Upper lobe of left lung (tissue), 6 donors: ENCODE results near the gene KDF1. TPM values are rescaled to one million over a fixed set of nuclear protein-coding genes. Genes with fewer than 3 reads are reported as not detected.

Experiments used
- ATAC-seq, 2 donors: fragments of 200-7000 bp; cut with Tn5 transposase; one replicate each; pipeline ENCODE4 v1.9.1; 2022; ENCODE audit warnings: mild to moderate bottlenecking in 2 of 2, moderate library complexity in 2 of 2; ENCODE audit not compliant: low FRiP score in 2 of 2
- DNase-seq, 2 donors: peaks; one replicate each; pipeline ENCODE4 v3.0.0-alpha.2; 2019 to 2020
- H3K27ac ChIP-seq, 4 donors: fragments of 200-600 bp; sonication (generic); one replicate each; pipeline ENCODE4 v1.5.1; 2016 to 2019
- H3K27me3 ChIP-seq, 4 donors: fragments of 200-600 bp; sonication (generic); one replicate each; pipeline ENCODE4 v1.5.1; 2017 to 2019
- H3K36me3 ChIP-seq, 4 donors: fragments of 200-600 bp; sonication (generic); one replicate each; pipeline ENCODE4 v1.5.1; 2016 to 2019
- H3K4me1 ChIP-seq, 4 donors: fragments of 200-600 bp; sonication (generic); one replicate each; pipeline ENCODE4 v1.5.1; 2018 to 2019
- H3K4me3 ChIP-seq, 4 donors: fragments of 200-600 bp; sonication (generic); one replicate each; pipeline ENCODE4 v1.5.1; 2017 to 2019; ENCODE audit warnings: mild to moderate bottlenecking in 2 of 4, moderate library complexity in 1 of 4
- H3K9me3 ChIP-seq, 4 donors: fragments of 200-600 bp; sonication (generic); one replicate each; pipeline ENCODE4 v1.5.1; 2018 to 2019
- CTCF ChIP-seq, 6 experiments: fragments of 450-650 bp in 4 of 6; fragments of 200-600 bp in 2 of 6; sonication (generic) in 2 of 6; IDR thresholded peaks; one replicate each; pipeline ENCODE4 v1.5.1; 2016 to 2019; ENCODE audit warnings: antibody characterized with exemption in 6 of 6
- EP300 ChIP-seq, 4 donors: sonication (generic); formaldehyde crosslinking; IDR thresholded peaks; one replicate each; pipeline ENCODE4 v1.5.1; 2017; ENCODE audit warnings: antibody characterized with exemption in 4 of 4, control low read depth in 2 of 4
- POLR2A ChIP-seq, 4 donors: fragments of 450-650 bp; IDR thresholded peaks; one replicate each; pipeline ENCODE4 v1.5.1; 2016 to 2017; ENCODE audit warnings: antibody characterized with exemption in 4 of 4, mild to moderate bottlenecking in 2 of 4
- POLR2AphosphoS5 ChIP-seq, 2 donors: sonication (generic); formaldehyde crosslinking; IDR thresholded peaks; one replicate each; pipeline ENCODE4 v1.5.1; 2017; ENCODE audit warnings: antibody characterized with exemption in 2 of 2
- WGBS, 2 donors: methylation state at CpG; one replicate each; pipeline ENCODE4 v1.1.5; 2017 to 2018; 5-methylcytosine and 5-hydroxymethylcytosine counted together
- total RNA-seq, 6 donors: library from RNA; depleted of rRNA in 4 of 6; stranded (reverse); fragments of >200 nt in 4 of 6; gene quantifications; one replicate each; pipeline versions ENCODE4 v1.1.0 to v1.2.1, GENCODE V29; 2016 to 2021
- donor health status: DM: no; HTN: no; CAD: no; lungs with moderate emphysema.
- donor health status: DM: no; HTN: yes; CAD: no; lungs with severe emphysema.

Gene KDF1
- total RNA-seq, 6 donors from 2014 or later, result 7.7 to 23.3 (median 11.8) TPM

DNA sequence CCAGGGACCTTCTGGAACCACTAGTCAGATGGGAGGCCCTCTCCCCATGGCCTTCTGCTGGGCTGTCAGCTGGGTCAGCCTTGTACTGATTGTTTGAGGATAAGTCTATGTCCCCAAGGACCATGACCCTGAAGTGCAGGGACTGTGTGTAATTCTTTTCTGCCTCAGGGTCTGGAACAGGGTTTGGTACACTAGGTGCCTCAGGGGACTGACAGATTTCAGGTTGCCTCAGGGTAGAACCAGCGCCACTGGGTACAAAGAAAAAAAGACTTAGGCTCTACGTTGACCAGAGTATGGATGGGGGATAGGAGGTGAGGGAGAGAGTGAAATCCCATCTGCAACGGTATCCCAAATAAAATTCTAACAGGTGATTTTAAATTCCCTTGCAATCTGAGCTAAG lies 3.0 kb downstream of the KDF1 start:
- DNase-seq (no peak), ATAC-seq (no peak)
- H3K27me3 ChIP-seq, result peaks cover 0 to 15% (median 10%) of the 10 kb centered on the region in 4 donors
- H3K9me3 ChIP-seq, result no peaks in the 10 kb centered on the region
- H3K36me3 ChIP-seq, result no peaks in the 10 kb centered on the region
- no peak for TF ChIP-seq POLR2AphosphoS5 (IDR thresholded peaks at IDR 0.05)
- no peak for TF ChIP-seq EP300 (IDR thresholded peaks at IDR 0.05)
- TF ChIP-seq CTCF (IDR thresholded peaks at IDR 0.05), result no peak
- TF ChIP-seq POLR2A (IDR thresholded peaks at IDR 0.05), result no peak
- no peak overlapping the region for H3K4me3 ChIP-seq
- no peak overlapping the region for H3K27ac ChIP-seq
- 90 to 91% methylated on average over 3 of the region's 3 CpGs for WGBS, 2 donors
- H3K4me1 ChIP-seq, result peaks cover 11 to 25% (median 16%) of the 10 kb centered on the region in 4 donors

DNA sequence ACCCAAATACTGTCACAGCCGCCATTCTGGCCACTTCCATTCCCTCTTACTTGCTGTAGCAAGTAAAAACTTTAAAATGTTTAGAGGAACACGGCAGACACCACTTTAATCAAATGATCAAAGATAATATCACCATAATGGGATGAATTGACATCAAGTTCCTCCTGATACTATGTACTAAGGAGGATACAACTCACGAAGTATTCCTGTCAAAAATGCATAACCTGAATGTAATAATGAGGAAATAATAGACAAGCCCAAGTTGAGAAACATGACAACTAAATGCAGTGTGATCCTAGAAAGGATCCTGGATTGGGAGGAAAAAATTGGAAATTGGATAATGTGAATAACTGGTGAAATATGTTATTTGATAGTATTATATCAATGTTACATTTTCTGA lies 3.9 kb downstream of the KDF1 start:
- Histone ChIP-seq H3K27ac (no peak overlapping the region), H3K27me3 (peaks cover 0 to 15% (median 10%) of the 10 kb centered on the region in 4 donors), H3K9me3 (no peaks in the 10 kb centered on the region), H3K36me3 (no peaks in the 10 kb centered on the region), H3K4me3 (no peak overlapping the region), H3K4me1 (peaks cover 11 to 23% (median 14%) of the 10 kb centered on the region in 4 donors)
- no peak for ATAC-seq
- DNase-seq, result no peak
- WGBS, 2 donors, result 84 to 88% methylated on average over 3 of the region's 3 CpGs
- TF ChIP-seq POLR2A (IDR thresholded peaks at IDR 0.05) (no peak), POLR2AphosphoS5 (IDR thresholded peaks at IDR 0.05) (no peak), CTCF (IDR thresholded peaks at IDR 0.05) (no peak), EP300 (IDR thresholded peaks at IDR 0.05) (no peak)

DNA sequence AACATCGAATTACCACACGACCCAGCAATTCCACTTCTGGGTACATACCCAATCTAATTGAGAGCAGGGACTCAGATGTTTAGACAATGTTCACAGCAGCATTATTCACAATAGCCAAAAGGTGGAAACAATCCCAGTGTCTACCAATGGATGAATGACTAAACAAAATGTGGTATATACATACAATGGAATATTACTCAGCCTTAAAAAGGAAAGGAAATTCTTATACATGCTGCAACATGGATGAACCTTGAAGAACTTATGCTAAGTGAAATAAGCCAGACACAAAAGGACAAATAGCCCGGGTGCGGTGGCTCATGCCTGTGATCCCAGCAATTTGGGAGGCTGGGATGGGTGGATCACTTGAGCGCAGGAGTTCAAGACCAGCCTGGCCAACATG lies 6.9 kb downstream of the KDF1 start:
- no peak for TF ChIP-seq EP300 (IDR thresholded peaks at IDR 0.05)
- Histone ChIP-seq H3K4me1 (no peaks in the 10 kb centered on the region), H3K27me3 (no peaks in the 10 kb centered on the region), H3K9me3 (no peaks in the 10 kb centered on the region), H3K27ac (no peak overlapping the region), H3K36me3 (peaks cover 0 to 5% (median 2%) of the 10 kb centered on the region in 4 donors), H3K4me3 (no peak overlapping the region)
- no peak for ATAC-seq
- 95 to 99% methylated on average over 5 of the region's 5 CpGs for WGBS, 2 donors
- DNase-seq, result no peak

GRCh38 chr1:26951821-26952497 lies 8.3 kb downstream of the KDF1 start:
- peak in 1 of 2 donors; percentile 25 for ATAC-seq
- Histone ChIP-seq H3K9me3 (no peaks in the 10 kb centered on the region), H3K27me3 (no peaks in the 10 kb centered on the region), H3K27ac (no peak overlapping the region), H3K36me3 (peaks cover 0 to 11% (median 4%) of the 10 kb centered on the region in 4 donors), H3K4me1 (no peaks in the 10 kb centered on the region), H3K4me3 (no peak overlapping the region)
- no peak for TF ChIP-seq POLR2A (IDR thresholded peaks at IDR 0.05)
- no peak for TF ChIP-seq EP300 (IDR thresholded peaks at IDR 0.05)
- TF ChIP-seq CTCF (IDR thresholded peaks at IDR 0.05), result no peak
- TF ChIP-seq POLR2AphosphoS5 (IDR thresholded peaks at IDR 0.05), result no peak
- 85 to 95% methylated on average over 18 to 23 of the region's 24 CpGs for WGBS, 2 donors
- peak in 1 of 2 donors; percentile 60 for DNase-seq

- ATAC-seq (peak in 1 of 2 donors; percentile 8), DNase-seq (no peak)
- no peak overlapping the region for H3K27ac ChIP-seq
- H3K4me3 ChIP-seq, result no peak overlapping the region
- no peaks in the 10 kb centered on the region for H3K9me3 ChIP-seq
- H3K4me1 ChIP-seq, result no peaks in the 10 kb centered on the region
- no peaks in the 10 kb centered on the region for H3K27me3 ChIP-seq
- 86 to 100% methylated on average over 1 to 6 of the region's 14 CpGs for WGBS, 2 donors
- TF ChIP-seq EP300 (IDR thresholded peaks at IDR 0.05) (no peak), POLR2AphosphoS5 (IDR thresholded peaks at IDR 0.05) (no peak), CTCF (IDR thresholded peaks at IDR 0.05) (no peak), POLR2A (IDR thresholded peaks at IDR 0.05) (no peak)
- H3K36me3 ChIP-seq, result peaks cover 0 to 19% (median 10%) of the 10 kb centered on the region in 4 donors
These were observed 9.1 kb downstream of the KDF1 start for GRCh38 chr1:26951216-26951615.
